ENCODE data around the gene USP54. TPM values are rescaled to one million over a fixed set of nuclear protein-coding genes. Genes with fewer than 3 reads are reported as not detected.

The USP54 gene
- total and polyA plus RNA-seq, 2 experiments from 2014 or later = 4.2 to 6.8 TPM

GRCh38 chr10:73614720-73615119 lies 23.6 kb upstream of the USP54 start:
- Histone ChIP-seq H3K9me3 (ENCODE audit: low read depth) (no peaks in the 10 kb centered on the region), H3K4me3 (no peak overlapping the region), H3K36me3 (ENCODE audit: low read depth) (no peaks in the 10 kb centered on the region), H3K27ac (no peak overlapping the region), H4K20me1 (ENCODE audit: insufficient read depth) (no peaks in the 10 kb centered on the region), H3K9ac (no peak overlapping the region), H3K79me2 (ENCODE audit: insufficient read depth) (no peaks in the 10 kb centered on the region), H3F3A (ENCODE audit: insufficient read depth) (no peaks in the 10 kb centered on the region), H3K9me2 (ENCODE audit: insufficient read depth) (no peaks in the 10 kb centered on the region), H2AFZ (no peak overlapping the region), H3K27me3 (replicated peaks; ENCODE audit: insufficient read depth) (no peaks in the 10 kb centered on the region), H3K4me2 (ENCODE audit: unreplicated experiment) (no peak overlapping the region), H3K4me1 (ENCODE audit: insufficient read depth) (no peaks in the 10 kb centered on the region)
- in situ Hi-C loops (cut with MboI) = no loop called here
- TF ChIP-seq EZH2 (IDR thresholded peaks at IDR 0.05; ENCODE audit: insufficient read depth, poor library complexity, severe bottlenecking) (no peak), EZH2phosphoT487 (IDR thresholded peaks at IDR 0.05; ENCODE audit: insufficient read depth, low read depth) (no peak)
- no peak for DNase-seq
- WGBS, 2 experiments (ENCODE audit: low coverage in 1 of 2, low lambda C conversion rate in 2 of 2, missing lambda C conversion rate in 2 of 2) = 90 to 93% methylated on average over 3 of the region's 3 CpGs

- Histone ChIP-seq H3K9me3 (ENCODE audit: low read depth) (no peaks in the 10 kb centered on the region), H3F3A (ENCODE audit: insufficient read depth) (no peaks in the 10 kb centered on the region), H3K9ac (no peak overlapping the region), H4K20me1 (ENCODE audit: insufficient read depth) (no peaks in the 10 kb centered on the region), H3K4me3 (no peak overlapping the region), H3K36me3 (ENCODE audit: low read depth) (no peaks in the 10 kb centered on the region), H2AFZ (no peak overlapping the region), H3K4me2 (ENCODE audit: unreplicated experiment) (no peak overlapping the region), H3K9me2 (ENCODE audit: insufficient read depth) (no peaks in the 10 kb centered on the region), H3K27me3 (replicated peaks; ENCODE audit: insufficient read depth) (no peaks in the 10 kb centered on the region), H3K27ac (no peak overlapping the region), H3K4me1 (ENCODE audit: insufficient read depth) (no peaks in the 10 kb centered on the region), H3K79me2 (ENCODE audit: insufficient read depth) (no peaks in the 10 kb centered on the region)
- in situ Hi-C loops (cut with MboI) = no loop called here
- TF ChIP-seq EZH2 (IDR thresholded peaks at IDR 0.05; ENCODE audit: insufficient read depth, poor library complexity, severe bottlenecking) (no peak), EZH2phosphoT487 (IDR thresholded peaks at IDR 0.05; ENCODE audit: insufficient read depth, low read depth) (no peak)
- DNase-seq = no peak
- 75 to 87% methylated on average over 4 of the region's 4 CpGs for WGBS, 2 experiments (ENCODE audit: low coverage in 1 of 2, low lambda C conversion rate in 2 of 2, missing lambda C conversion rate in 2 of 2)
Measured at GRCh38 chr10:73609116-73609515, 18.0 kb upstream of the USP54 start.

DNA sequence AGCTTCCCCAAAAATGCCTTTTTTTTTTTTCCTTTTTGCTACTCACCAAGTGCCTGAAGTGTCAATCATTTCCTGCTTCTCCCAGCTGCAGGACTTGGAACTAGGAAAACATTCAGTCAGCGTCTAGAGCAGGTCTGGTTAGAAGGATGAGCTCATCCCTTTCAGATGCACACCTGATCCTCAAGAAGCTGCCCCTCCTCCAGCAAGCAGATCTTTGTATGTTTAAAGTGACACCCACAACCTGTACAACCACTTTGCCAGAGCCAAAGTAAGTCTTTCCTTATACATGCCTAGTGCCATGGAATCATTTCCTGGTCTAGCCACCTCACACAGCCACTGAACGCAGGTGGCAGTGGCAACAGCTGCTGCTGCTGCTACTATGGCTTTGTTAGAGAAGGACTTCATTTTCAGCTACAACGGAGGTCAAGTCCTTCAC lies 10.4 kb upstream of the USP54 start:
- Histone ChIP-seq H3K9ac (no peak overlapping the region), H2AFZ (no peak overlapping the region), H4K20me1 (ENCODE audit: insufficient read depth) (no peaks in the 10 kb centered on the region), H3F3A (ENCODE audit: insufficient read depth) (no peaks in the 10 kb centered on the region), H3K36me3 (ENCODE audit: low read depth) (no peaks in the 10 kb centered on the region), H3K4me1 (ENCODE audit: insufficient read depth) (peaks cover 9% of the 10 kb centered on the region), H3K27ac (no peak overlapping the region), H3K27me3 (replicated peaks; ENCODE audit: insufficient read depth) (no peaks in the 10 kb centered on the region), H3K79me2 (ENCODE audit: insufficient read depth) (no peaks in the 10 kb centered on the region), H3K9me2 (ENCODE audit: insufficient read depth) (no peaks in the 10 kb centered on the region), H3K9me3 (ENCODE audit: low read depth) (no peaks in the 10 kb centered on the region), H3K4me2 (ENCODE audit: unreplicated experiment) (no peak overlapping the region), H3K4me3 (no peak overlapping the region)
- DNase-seq = no peak
- TF ChIP-seq EZH2phosphoT487 (IDR thresholded peaks at IDR 0.05; ENCODE audit: insufficient read depth, low read depth) = no peak
- no peak for TF ChIP-seq EZH2 (IDR thresholded peaks at IDR 0.05; ENCODE audit: insufficient read depth, poor library complexity, severe bottlenecking)
- in situ Hi-C loops (cut with MboI) = no loop called here
- 95 to 97% methylated on average over 3 of the region's 3 CpGs for WGBS, 2 experiments (ENCODE audit: low coverage in 1 of 2, low lambda C conversion rate in 2 of 2, missing lambda C conversion rate in 2 of 2)

DNA sequence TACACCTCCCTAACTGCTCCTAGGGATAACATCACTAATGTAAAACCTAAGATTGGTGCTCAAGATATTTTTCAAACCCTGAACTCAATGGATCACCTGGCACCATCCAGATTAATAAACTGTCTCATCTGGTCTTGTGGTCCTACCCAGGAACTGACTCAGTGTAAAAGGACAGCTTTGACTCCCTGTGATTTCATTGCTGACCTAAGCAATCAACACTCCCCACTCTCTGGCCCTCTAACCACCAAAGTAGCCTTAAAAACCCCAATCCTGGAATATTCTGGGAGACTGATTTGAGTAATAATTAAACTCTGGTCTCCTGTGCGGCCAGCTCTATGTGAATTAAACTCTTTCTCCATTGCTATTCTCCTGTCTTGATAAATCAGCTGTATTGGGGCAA lies 6.2 kb upstream of the USP54 start:
- TF ChIP-seq EZH2 (IDR thresholded peaks at IDR 0.05; ENCODE audit: insufficient read depth, poor library complexity, severe bottlenecking) (no peak), EZH2phosphoT487 (IDR thresholded peaks at IDR 0.05; ENCODE audit: insufficient read depth, low read depth) (no peak)
- DNase-seq = peak; percentile 44
- Histone ChIP-seq H3K9me3 (ENCODE audit: low read depth) (no peaks in the 10 kb centered on the region), H3F3A (ENCODE audit: insufficient read depth) (0 out of 2 replicates have a peak, but pooled peaks cover under 1% of the 10 kb centered on the region), H3K27me3 (replicated peaks; ENCODE audit: insufficient read depth) (no peaks in the 10 kb centered on the region), H3K36me3 (ENCODE audit: low read depth) (no peaks in the 10 kb centered on the region), H3K9me2 (ENCODE audit: insufficient read depth) (no peaks in the 10 kb centered on the region), H3K4me2 (ENCODE audit: unreplicated experiment) (no peak overlapping the region), H3K4me1 (ENCODE audit: insufficient read depth) (peaks cover 9% of the 10 kb centered on the region), H3K27ac (no peak overlapping the region), H3K4me3 (no peak overlapping the region), H4K20me1 (ENCODE audit: insufficient read depth) (no peaks in the 10 kb centered on the region), H3K79me2 (ENCODE audit: insufficient read depth) (no peaks in the 10 kb centered on the region), H3K9ac (no peak overlapping the region), H2AFZ (no peak overlapping the region)
- in situ Hi-C loops (cut with MboI) = no loop called here
- 71 to 78% methylated on average over 1 of the region's 1 CpG for WGBS, 2 experiments (ENCODE audit: low coverage in 1 of 2, low lambda C conversion rate in 2 of 2, missing lambda C conversion rate in 2 of 2)

DNA sequence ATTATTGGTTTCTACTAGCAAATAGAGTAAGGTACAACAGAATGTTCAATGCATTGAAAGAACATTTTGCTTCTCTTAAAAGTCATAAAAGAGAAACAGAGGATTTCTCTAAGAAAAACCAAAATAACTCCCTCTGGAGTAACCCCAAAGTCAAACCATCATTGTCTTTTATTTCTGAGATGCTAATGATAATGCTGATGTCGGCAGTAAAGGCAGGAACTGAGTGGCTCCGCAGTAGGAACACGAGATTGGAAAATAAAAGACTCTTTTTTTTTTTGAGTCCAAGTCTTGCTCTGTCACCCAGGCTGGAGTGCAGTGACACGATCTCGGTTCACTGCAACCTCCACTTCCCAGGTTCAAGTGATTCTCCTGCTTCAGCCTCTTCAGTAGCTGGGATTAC lies 2.7 kb upstream of the USP54 start:
- no peak for TF ChIP-seq EZH2 (IDR thresholded peaks at IDR 0.05; ENCODE audit: insufficient read depth, poor library complexity, severe bottlenecking)
- TF ChIP-seq EZH2phosphoT487 (IDR thresholded peaks at IDR 0.05; ENCODE audit: insufficient read depth, low read depth) = no peak
- Histone ChIP-seq H3K79me2 (ENCODE audit: insufficient read depth) (no peaks in the 10 kb centered on the region), H3K9ac (no peak overlapping the region), H2AFZ (no peak overlapping the region), H3K4me2 (ENCODE audit: unreplicated experiment) (no peak overlapping the region), H3K9me2 (ENCODE audit: insufficient read depth) (no peaks in the 10 kb centered on the region), H3K27me3 (replicated peaks; ENCODE audit: insufficient read depth) (no peaks in the 10 kb centered on the region), H3K27ac (no peak overlapping the region), H4K20me1 (ENCODE audit: insufficient read depth) (no peaks in the 10 kb centered on the region), H3F3A (ENCODE audit: insufficient read depth) (peaks cover 17% of the 10 kb centered on the region; the same call in 1 of the 2 replicates), H3K36me3 (ENCODE audit: low read depth) (no peaks in the 10 kb centered on the region), H3K4me3 (no peak overlapping the region), H3K4me1 (ENCODE audit: insufficient read depth) (peaks cover 30% of the 10 kb centered on the region), H3K9me3 (ENCODE audit: low read depth) (no peaks in the 10 kb centered on the region)
- 83 to 85% methylated on average over 5 of the region's 5 CpGs for WGBS, 2 experiments (ENCODE audit: low coverage in 1 of 2, low lambda C conversion rate in 2 of 2, missing lambda C conversion rate in 2 of 2)
- DNase-seq = no peak
- in situ Hi-C loops (cut with MboI) = no loop called here

All from GM23248 (cell line).